GM13976 (cell line): ENCODE data around the gene ERC1.
"Not testable (repeated sequence)": the region's sequence is repeated elsewhere in the genome, so short reads cannot be mapped to it uniquely, and the experiment has no call there.

ENCODE experiments used
- DNase-seq: peaks from one replicate; pipeline ENCODE4 v3.0.0; 2012; ENCODE audit warnings: low spot score
- CTCF ChIP-seq: IDR thresholded peaks from 2 replicates; pipeline ENCODE4 v1.5.1; 2012; ENCODE audit warnings: borderline replicate concordance, mild to moderate bottlenecking; ENCODE audit not compliant: insufficient read depth; ENCODE audit errors: extremely low read depth, missing control alignments, control extremely low read depth
- in situ Hi-C: fragments of 300-500 bp; cut with MboI; formaldehyde crosslinking; loops from one replicate; pipeline ENCODE4 v1.12.0; 2022; ENCODE audit warnings: low sequenced_read_pairs, mixed read lengths, inconsistent platforms; ENCODE audit not compliant: unreplicated experiment

ERC1 gene

GRCh38 chr12:1252758-1253157, 261.7 kb downstream of the ERC1 start:
- in situ Hi-C loops, result no loop called here
- no peak for DNase-seq
- TF ChIP-seq CTCF, result no peak

- in situ Hi-C loops, DNase-seq: not testable (repeated sequence)
Measured at GRCh38 chr12:1255125-1255524, 264.1 kb downstream of the ERC1 start.

- DNase-seq, in situ Hi-C loops: not testable (repeated sequence)
Measured at GRCh38 chr12:1255854-1256253, 264.8 kb downstream of the ERC1 start.

GRCh38 chr12:1256285-1256684, 265.3 kb downstream of the ERC1 start:
- DNase-seq, result no peak
- no peak for TF ChIP-seq CTCF
- in situ Hi-C loops, result no loop called here

- no peak for DNase-seq
- no peak for TF ChIP-seq CTCF
- in situ Hi-C loops, result no loop called here
Measured at GRCh38 chr12:1256991-1257390, 266.0 kb downstream of the ERC1 start.

- TF ChIP-seq CTCF, result no peak
- in situ Hi-C loops, result no loop called here
- DNase-seq, result no peak
Measured at GRCh38 chr12:1262011-1262410, 271.0 kb downstream of the ERC1 start.

GRCh38 chr12:1267243-1267642, 276.2 kb downstream of the ERC1 start:
- no peak for DNase-seq
- no peak for TF ChIP-seq CTCF
- in situ Hi-C loops, result no loop called here

GRCh38 chr12:1272142-1272541, 281.1 kb downstream of the ERC1 start:
- in situ Hi-C loops, result no loop called here
- no peak for TF ChIP-seq CTCF

More at GRCh38 chr12:1272142-1272541, 281.1 kb downstream of the ERC1 start:
- DNase-seq, result no peak
